Adrenal gland (tissue), 12 donors: ENCODE data around the gene SRBD1. TPM values are rescaled to one million over a fixed set of nuclear protein-coding genes. Genes with fewer than 3 reads are reported as not detected.

Experiments used
- DNase-seq, 7 donors: peaks; one replicate each; pipeline ENCODE4 v3.0.0-alpha.2; 2019 to 2020
- H3K27ac ChIP-seq, 5 donors: fragments of 200-600 bp; sonication (generic) in 4 of 5; 1 replicate in 3 of 5; 2 replicates in 2 of 5; pipeline versions ENCODE4 v1.5.1 to v1.8.0; 2016 to 2020; ENCODE audit warnings: mild to moderate bottlenecking in 1 of 5
- H3K27me3 ChIP-seq: fragments of 200-600 bp; 2 replicates; pipeline ENCODE4 v1.8.0; 2021
- H3K36me3 ChIP-seq, 2 donors: fragments of 200-600 bp; replicated peaks in 1 of 2; 1 replicate in 1 of 2; 2 replicates in 1 of 2; pipeline versions ENCODE4 v1.5.1 to v1.8.0; 2018 to 2022
- H3K4me1 ChIP-seq, 2 donors: fragments of 200-600 bp; replicated peaks in 1 of 2; 1 replicate in 1 of 2; 2 replicates in 1 of 2; pipeline versions ENCODE4 v1.5.1 to v1.8.0; 2018 to 2021
- H3K4me3 ChIP-seq, 4 donors: fragments of 200-600 bp; sonication (generic) in 3 of 4; one replicate each; pipeline ENCODE4 v1.5.1; 2016 to 2018
- H3K9me3 ChIP-seq, 3 donors: fragments of 200-600 bp; sonication (generic) in 1 of 3; replicated peaks in 1 of 3; 1 replicate in 2 of 3; 2 replicates in 1 of 3; pipeline versions ENCODE4 v1.5.1 to v1.8.0; 2016 to 2021
- CTCF ChIP-seq, 6 experiments: fragments of 450-650 bp in 4 of 6; fragments of 200-600 bp in 2 of 6; sonication (generic) in 1 of 6; IDR thresholded peaks; 1 replicate in 5 of 6; 2 replicates in 1 of 6; pipeline versions ENCODE4 v1.5.1 to v1.8.0; 2016 to 2021; ENCODE audit warnings: antibody characterized with exemption in 6 of 6, mild to moderate bottlenecking in 2 of 6, moderate library complexity in 1 of 6
- POLR2A ChIP-seq, 2 donors: fragments of 450-650 bp; IDR thresholded peaks; one replicate each; pipeline ENCODE4 v1.6.1; 2017; ENCODE audit warnings: antibody characterized with exemption in 2 of 2, mild to moderate bottlenecking in 2 of 2, moderate library complexity in 1 of 2
- WGBS, 4 donors: extraction: QIAGEN DNeasy Blood & Tissue Kit in 2 of 4; methylation state at CpG; one replicate each; pipeline versions ENCODE4 v1.1.5 to v1.1.7; 2013 to 2017; 5-methylcytosine and 5-hydroxymethylcytosine counted together
- intact Hi-C, 2 donors: fragments of 100-400 bp; cut with DNase I; formaldehyde crosslinking; loops; one replicate each; pipeline versions ENCODE4 v1.14.1 to v1.15.0; 2022 to 2023
- polyA plus RNA-seq, 3 donors: library from polyadenylated mRNA; stranded (reverse); fragments of 200-250 nt in 2 of 3; fragments of 350-450 nt in 1 of 3; fragmentation: Illumina TruSeq in 1 of 3; extraction: RNeasy Lipid Tissue Mini Kit (QIAGEN cat#74804) in 1 of 3; gene quantifications; one replicate each; pipeline ENCODE4 v1.2.3, GENCODE V29; 2013 to 2014
- total RNA-seq, 9 donors: library from RNA; depleted of rRNA in 4 of 9; stranded (reverse); fragments of >200 nt in 4 of 9; fragments of 120-200 nt in 1 of 9; fragmentation: NEBNext Ultra II Directional in 1 of 9; extraction: Animal tissue kit (Norgen Biotek cat#: 25700) in 1 of 9; gene quantifications; one replicate each; pipeline versions ENCODE4 v1.1.0 to v1.2.4, GENCODE V29; 2013 to 2023
- donor health status: healthy with polysubstance abuse.
- donor health status: Bipolar disorder and iron deficiency.
- donor health status: DM: yes; HTN: yes; CAD: no.
- donor health status: DM: no; HTN: no; CAD: no.
- donor health status: DM: no; HTN: no; CAD: no.
- donor health status: DM: yes; HTN: yes; CAD: no.

The SRBD1 gene
- total and polyA plus RNA-seq, 12 donors, result 2.7 to 21.6 (median 13.8) TPM

GRCh38 chr2:45391866-45392265 is 219.2 kb downstream of the SRBD1 start:
- TF ChIP-seq CTCF (IDR thresholded peaks at IDR 0.05), result no peak
- TF ChIP-seq POLR2A (IDR thresholded peaks at IDR 0.05), result no peak
- intact Hi-C loops, result no loop called here
- Histone ChIP-seq H3K27me3 (no peaks in the 10 kb centered on the region), H3K36me3 (no peaks in the 10 kb centered on the region), H3K4me1 (no peaks in the 10 kb centered on the region), H3K4me3 (no peak overlapping the region), H3K27ac (no peak overlapping the region), H3K9me3 (no peaks in the 10 kb centered on the region)
- DNase-seq, result no peak

- H3K36me3 ChIP-seq, result no peaks in the 10 kb centered on the region
- no peaks in the 10 kb centered on the region for H3K4me1 ChIP-seq
- 91 to 97% (median 95%) methylated on average over 3 of the region's 3 CpGs for WGBS, 4 donors
- H3K4me3 ChIP-seq, result no peak overlapping the region
- no peaks in the 10 kb centered on the region for H3K27me3 ChIP-seq
- TF ChIP-seq POLR2A (IDR thresholded peaks at IDR 0.05) (no peak), CTCF (IDR thresholded peaks at IDR 0.05) (no peak)
- H3K27ac ChIP-seq, result no peak overlapping the region
- no peak for DNase-seq
- H3K9me3 ChIP-seq, result no peaks in the 10 kb centered on the region
- intact Hi-C loops, result no loop called here
Observed at GRCh38 chr2:45390861-45391260, 220.2 kb downstream of the SRBD1 start.

- intact Hi-C loops, result no loop called here
- Histone ChIP-seq H3K9me3 (no peaks in the 10 kb centered on the region), H3K4me3 (no peak overlapping the region), H3K36me3 (no peaks in the 10 kb centered on the region), H3K27ac (no peak overlapping the region), H3K27me3 (no peaks in the 10 kb centered on the region), H3K4me1 (no peaks in the 10 kb centered on the region)
- WGBS, 4 donors, result 74 to 84% (median 75%) methylated on average over 2 of the region's 2 CpGs
- no peak for DNase-seq
- no peak for TF ChIP-seq CTCF (IDR thresholded peaks at IDR 0.05)
- TF ChIP-seq POLR2A (IDR thresholded peaks at IDR 0.05), result no peak
Observed at GRCh38 chr2:45390441-45390840, 220.6 kb downstream of the SRBD1 start.

GRCh38 chr2:45388541-45389100 is 222.4 kb downstream of the SRBD1 start:
- intact Hi-C loops, result no loop called here
- Histone ChIP-seq H3K4me3 (no peak overlapping the region), H3K27ac (no peak overlapping the region), H3K27me3 (no peaks in the 10 kb centered on the region), H3K36me3 (no peaks in the 10 kb centered on the region), H3K4me1 (no peaks in the 10 kb centered on the region), H3K9me3 (no peaks in the 10 kb centered on the region)
- no peak for TF ChIP-seq CTCF (IDR thresholded peaks at IDR 0.05)
- no peak for TF ChIP-seq POLR2A (IDR thresholded peaks at IDR 0.05)
- 93 to 97% (median 96%) methylated on average over 4 of the region's 4 CpGs for WGBS, 4 donors
- DNase-seq, result no peak
